Activated T-helper 17 cell treated with anti-CD3 and anti-CD28 coated beads, Interleukin-2, amount 50 U/mL, for 72 hours (primary cell): ENCODE measurements around the gene SLC38A2. TPM values are rescaled to one million over a fixed set of nuclear protein-coding genes. Genes with fewer than 3 reads are reported as not detected.

ENCODE experiments used
- total RNA-seq, 2 donors: library from RNA; stranded (reverse); gene quantifications; one replicate each; pipeline ENCODE4 v1.2.3, GENCODE V29; 2022

SLC38A2 gene
- total RNA-seq, 2 donors from 2014 or later: 203 to 206 TPM

Other genes starting within 250 kb of the SLC38A2 start
- 100 to 1,000 TPM; 161 to 192 TPM for gene SLC38A1, start 103.7 kb downstream of the SLC38A2 start, total RNA-seq